Endothelial cell of hepatic sinusoid (primary cell): ENCODE results near the gene PMF1.
"Not testable (repeated sequence)": the region's sequence is repeated elsewhere in the genome, so short reads cannot be mapped to it uniquely, and the experiment has no call there.

Source experiments
- in situ Hi-C: cut with HindIII; loops from 2 replicates; pipeline ENCODE4 v1.10.0; 2017; ENCODE audit warnings: low sequenced_read_pairs

The PMF1 gene

GRCh38 chr1:156212833-156213643 lies at the start of gene PMF1:
Gene PMF1, plus strand, starts transcription at chr1:156213007. Its CDS starts 9 bp downstream, at chr1:156213016.
- in situ Hi-C loops = no loop called here

DNA sequence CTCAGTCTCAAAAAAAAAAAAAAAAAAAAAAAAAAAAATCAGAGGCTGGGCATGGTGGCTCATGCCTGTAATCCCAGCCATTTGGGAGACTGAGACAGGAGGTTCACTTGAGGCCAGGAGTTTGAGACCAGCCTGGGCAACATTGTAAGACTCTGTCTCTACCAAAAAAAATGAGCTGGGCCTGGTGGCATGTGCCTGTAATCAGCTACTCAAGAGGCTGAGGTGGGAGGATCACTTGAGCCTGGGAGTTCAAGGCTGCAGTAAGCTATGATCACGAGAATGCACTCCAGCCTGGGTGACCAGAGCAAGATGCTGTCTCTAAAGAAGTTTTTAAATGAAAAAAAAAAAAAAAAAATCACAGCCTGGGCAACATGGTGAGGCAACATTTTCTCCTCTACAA lies 49.1 kb upstream of the PMF1 start:
- in situ Hi-C loops = loop anchor here (10.0 kb wide), 1 partner anchor 61 kb away; no protein-coding TSS in a partner anchor

DNA sequence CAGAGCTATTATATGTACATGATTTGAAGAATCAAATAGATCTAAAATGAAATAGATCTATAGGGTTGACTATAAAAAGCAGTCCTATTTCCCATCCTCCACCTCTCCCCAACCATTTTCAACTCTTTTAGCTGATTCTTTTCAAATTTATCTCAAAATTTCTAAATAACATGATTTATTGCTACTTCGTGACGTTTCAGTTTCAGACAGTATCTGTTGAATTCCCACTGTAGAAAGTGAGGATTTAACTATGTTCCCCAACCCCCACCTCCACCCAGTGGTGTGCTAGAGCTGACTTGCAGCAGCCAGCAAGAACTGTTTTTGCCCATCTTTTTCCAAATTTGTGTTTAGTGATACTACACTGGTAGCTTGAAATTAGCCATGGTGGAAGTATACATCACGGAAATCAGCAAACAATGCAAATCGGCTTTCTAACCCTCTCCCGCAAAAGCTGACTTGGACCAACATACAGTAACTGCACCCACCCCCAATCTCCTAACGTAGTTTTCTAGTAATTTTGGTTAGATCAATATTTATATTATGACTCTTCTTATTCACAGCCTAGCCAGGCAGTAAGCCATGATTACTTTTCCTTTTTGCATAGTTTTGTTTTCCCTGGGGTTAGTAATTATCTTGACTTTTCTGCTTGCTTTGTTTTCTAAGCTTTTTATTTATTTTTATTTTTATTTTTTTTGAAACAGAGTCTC lies 48.5 kb upstream of the PMF1 start:
- in situ Hi-C loops = loop anchor here (10.0 kb wide), 1 partner anchor 61 kb away; no protein-coding TSS in a partner anchor

- in situ Hi-C loops = loop anchor here (10.0 kb wide), 1 partner anchor 60 kb away; no protein-coding TSS in a partner anchor
These were observed 47.7 kb upstream of the PMF1 start for GRCh38 chr1:156165083-156165482.

GRCh38 chr1:156167536-156167935 lies 45.3 kb upstream of the PMF1 start:
- in situ Hi-C loops = loop anchor here (10.0 kb wide), 1 partner anchor 57 kb away; no protein-coding TSS in a partner anchor

GRCh38 chr1:156172696-156173470 lies 39.9 kb upstream of the PMF1 start:
- in situ Hi-C loops = no loop called here

DNA sequence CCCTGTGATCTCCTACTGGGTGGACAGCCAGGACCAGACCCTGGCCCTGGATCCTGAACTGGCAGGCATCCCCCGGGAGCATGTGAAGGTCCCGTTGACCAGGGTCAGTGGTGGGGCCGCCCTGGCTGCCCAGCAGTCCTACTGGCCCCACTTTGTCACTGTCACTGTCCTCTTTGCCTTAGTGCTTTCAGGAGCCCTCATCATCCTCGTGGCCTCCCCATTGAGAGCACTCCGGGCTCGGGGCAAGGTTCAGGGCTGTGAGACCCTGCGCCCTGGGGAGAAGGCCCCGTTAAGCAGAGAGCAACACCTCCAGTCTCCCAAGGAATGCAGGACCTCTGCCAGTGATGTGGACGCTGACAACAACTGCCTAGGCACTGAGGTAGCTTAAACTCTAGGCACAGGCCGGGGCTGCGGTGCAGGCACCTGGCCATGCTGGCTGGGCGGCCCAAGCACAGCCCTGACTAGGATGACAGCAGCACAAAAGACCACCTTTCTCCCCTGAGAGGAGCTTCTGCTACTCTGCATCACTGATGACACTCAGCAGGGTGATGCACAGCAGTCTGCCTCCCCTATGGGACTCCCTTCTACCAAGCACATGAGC lies 36.1 kb upstream of the PMF1 start:
- in situ Hi-C loops = no loop called here

DNA sequence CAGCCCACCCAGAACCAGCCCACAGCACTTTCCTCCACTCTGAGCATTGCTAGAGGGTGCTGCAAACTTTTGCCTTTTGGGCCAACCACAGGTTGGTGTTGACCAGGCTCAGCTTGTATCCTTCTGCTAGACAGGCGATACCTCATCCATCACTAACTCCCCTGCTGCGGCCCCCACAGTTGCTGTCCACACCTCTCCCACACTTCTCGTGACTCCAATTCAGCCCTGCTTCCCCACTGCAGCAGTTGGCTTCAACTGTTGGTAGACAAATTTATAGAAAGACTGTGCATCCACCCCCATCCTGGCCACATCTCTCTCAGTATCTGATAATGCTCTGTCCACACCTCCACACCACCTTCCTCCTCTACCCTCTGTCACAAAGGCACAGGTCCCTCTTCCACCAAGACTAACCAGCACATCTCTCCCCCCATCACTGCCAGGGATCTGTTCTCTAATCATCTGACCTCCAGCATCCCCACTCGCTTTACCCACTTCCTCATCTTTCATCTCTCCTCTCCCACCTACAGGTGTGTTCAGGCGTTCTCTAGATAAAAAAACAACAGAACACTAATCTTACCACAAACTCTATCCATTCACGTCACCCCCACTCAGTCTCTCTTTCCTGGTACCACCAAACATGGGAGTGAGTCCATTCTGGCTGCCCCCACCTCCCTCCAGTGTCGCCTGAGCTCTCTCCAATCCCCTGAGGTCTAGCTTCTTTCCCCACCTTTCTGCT lies 34.7 kb upstream of the PMF1 start:
- in situ Hi-C loops = no loop called here

DNA sequence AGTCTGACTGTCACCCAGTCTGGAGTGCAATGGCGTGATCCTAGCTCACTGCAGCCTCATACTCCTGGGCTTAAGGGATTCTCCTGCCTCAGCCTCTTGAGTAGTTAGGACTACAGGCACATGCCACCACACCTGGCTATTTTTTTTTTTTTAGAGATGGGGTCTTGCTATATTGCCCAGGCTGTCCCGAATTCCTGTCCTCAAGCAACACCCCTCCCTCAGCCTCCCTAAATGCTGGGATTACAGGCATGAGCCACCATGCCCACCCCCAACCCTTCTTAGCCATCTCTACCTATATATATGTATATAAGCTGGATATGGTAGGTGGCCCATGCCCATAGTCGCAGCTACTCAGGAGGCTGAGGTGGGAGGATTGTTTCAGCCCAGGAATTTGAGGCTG lies 32.3 kb upstream of the PMF1 start:
- in situ Hi-C loops = no loop called here

GRCh38 chr1:156181391-156181924 lies 31.3 kb upstream of the PMF1 start:
- in situ Hi-C loops = not testable (repeated sequence)

- in situ Hi-C loops = not testable (repeated sequence)
These were observed 30.6 kb upstream of the PMF1 start for GRCh38 chr1:156182010-156182779.

- in situ Hi-C loops = not testable (repeated sequence)
These were observed 26.2 kb upstream of the PMF1 start for GRCh38 chr1:156186347-156187177.

GRCh38 chr1:156190265-156190664 lies 22.5 kb upstream of the PMF1 start:
- in situ Hi-C loops = not testable (repeated sequence)

DNA sequence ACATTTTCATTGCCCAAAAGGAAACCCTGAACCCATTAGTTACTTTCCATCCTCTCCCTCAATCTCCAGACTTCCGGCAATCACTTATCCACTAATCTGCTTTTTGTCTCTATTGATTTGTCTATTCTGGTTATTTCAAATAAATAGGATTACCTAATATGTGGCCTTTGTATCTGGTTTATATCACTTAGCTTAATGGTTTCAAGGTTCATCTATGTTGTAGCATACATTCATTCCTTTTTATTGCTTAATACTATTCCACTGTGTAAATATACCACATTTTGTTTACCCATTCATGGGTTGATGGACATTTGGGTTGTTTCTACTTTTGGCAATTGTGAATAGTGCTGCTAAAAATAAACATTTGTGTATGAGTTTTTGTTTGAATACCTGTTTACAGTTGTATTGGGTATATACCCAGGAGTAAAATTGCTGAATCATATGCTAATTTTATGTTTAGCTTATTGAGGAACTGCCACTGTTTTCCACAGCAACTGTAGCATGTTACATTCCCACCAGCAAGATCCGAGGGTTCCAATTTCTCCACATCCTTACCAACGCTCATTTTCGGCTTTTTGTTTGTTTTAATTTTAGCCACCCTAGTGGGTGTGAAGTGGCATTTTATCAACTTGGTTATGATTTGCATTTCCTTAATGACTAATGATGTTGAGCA lies 21.4 kb upstream of the PMF1 start:
- in situ Hi-C loops = no loop called here

DNA sequence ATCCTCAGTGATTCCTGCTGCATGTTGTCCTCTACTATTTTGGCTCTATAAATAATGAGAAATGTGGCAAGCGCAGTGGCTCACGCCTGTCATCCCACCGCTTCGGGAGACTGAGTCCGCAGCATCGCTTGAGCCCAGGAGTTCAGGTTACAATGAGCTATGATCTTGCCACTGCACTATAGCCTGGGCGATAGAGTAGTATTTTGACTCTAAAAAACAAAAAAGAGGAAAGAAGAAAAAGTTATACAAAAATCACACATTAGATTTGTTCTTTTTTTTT lies 19.7 kb upstream of the PMF1 start:
- in situ Hi-C loops = no loop called here

DNA sequence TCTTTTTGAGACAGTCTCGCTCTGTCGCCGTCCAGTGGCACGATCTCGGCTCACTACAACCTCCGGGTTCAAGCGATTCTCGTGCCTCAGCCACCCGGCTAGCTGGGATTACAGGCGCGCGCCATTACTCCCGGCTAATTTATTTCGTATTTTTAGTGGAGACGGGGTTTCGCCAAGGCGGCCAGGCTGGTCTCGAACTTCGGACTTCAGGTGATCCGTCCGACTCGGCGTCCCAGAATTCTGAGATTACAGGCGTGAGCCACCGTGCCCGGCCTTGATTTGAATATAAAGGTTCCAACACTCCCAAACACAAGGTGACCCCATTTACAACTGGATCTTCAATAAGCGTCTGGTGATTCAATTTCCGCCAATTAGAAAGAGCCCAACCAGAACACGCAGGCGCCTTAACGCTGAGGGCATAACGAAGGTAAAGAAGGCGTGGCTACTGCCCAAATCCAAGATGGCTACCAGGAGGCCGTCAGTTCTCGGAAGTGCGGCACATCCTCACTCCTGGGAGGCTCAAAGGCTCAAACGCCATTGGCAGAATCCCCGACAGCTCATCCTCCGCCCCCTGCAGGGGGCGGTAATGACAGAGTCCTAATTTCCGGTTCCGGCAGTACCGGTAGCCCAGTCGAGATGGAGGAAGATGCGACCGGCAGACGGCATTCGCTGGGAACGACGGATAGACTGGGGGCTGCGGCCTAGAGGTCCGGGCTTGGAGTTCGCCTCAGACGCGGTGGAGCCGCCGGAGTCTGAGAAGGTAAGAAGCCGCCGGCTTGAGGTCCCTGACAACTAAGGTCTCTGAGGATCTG lies 19.1 kb upstream of the PMF1 start, which contains the start of gene SLC25A44:
Gene SLC25A44, plus strand, starts transcription at position 617 of the 812 bp plus-strand sequence. CDS start 5,744 bp downstream, outside the sequence.
- in situ Hi-C loops = no loop called here

DNA sequence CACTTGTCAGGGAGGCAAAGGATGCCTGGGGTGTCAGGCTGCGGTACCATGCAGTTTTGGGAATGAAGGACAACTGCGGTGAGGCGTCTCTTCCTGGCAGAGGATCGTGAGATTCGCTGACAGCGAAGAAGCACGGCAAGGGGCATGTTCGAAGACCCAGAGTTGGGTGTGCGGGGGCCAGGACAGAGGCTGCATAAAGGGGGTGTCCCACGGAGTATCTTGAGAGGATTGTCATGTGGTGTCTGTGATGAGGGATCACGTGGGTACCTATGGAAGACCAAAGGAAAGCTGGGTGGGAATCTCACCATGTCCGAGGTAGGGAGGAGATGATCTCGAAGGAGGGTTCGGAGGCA lies 18.5 kb upstream of the PMF1 start:
- in situ Hi-C loops = no loop called here
